Immature natural killer cell (primary cell): ENCODE data around the gene LRRK1. TPM values are rescaled to one million over a fixed set of nuclear protein-coding genes. Genes with fewer than 3 reads are reported as not detected.
A peak's percentile ranks its signal among the peaks of the same experiment; 100 is the strongest.
"Not testable (repeated sequence)": the region's sequence is repeated elsewhere in the genome, so short reads cannot be mapped to it uniquely, and the experiment has no call there.

Source experiments
- DNase-seq, 3 donors: peaks; one replicate each; pipeline ENCODE4 v3.0.0; 2022; ENCODE audit warnings: mixed read lengths in 1 of 3
- H3K27ac Mint-ChIP-seq, 6 donors: one replicate each; pipeline ENCODE4 v1.8.0; 2020; ENCODE audit warnings: mixed read lengths in 6 of 6, mild to moderate bottlenecking in 5 of 6, inconsistent platforms in 4 of 6, moderate library complexity in 3 of 6
- H3K27me3 Mint-ChIP-seq, 3 donors: one replicate each; pipeline ENCODE4 v1.8.0; 2020 to 2021; ENCODE audit warnings: low read depth in 3 of 3, mild to moderate bottlenecking in 3 of 3, mixed read lengths in 3 of 3, moderate library complexity in 3 of 3, inconsistent platforms in 1 of 3
- H3K36me3 Mint-ChIP-seq, 3 donors: one replicate each; pipeline ENCODE4 v1.8.0; 2020; ENCODE audit warnings: mixed read lengths in 3 of 3, inconsistent platforms in 2 of 3, mild to moderate bottlenecking in 2 of 3
- H3K4me1 Mint-ChIP-seq, 2 donors: one replicate each; pipeline ENCODE4 v1.8.0; 2020; ENCODE audit warnings: inconsistent platforms in 2 of 2, mild to moderate bottlenecking in 2 of 2, mixed read lengths in 2 of 2, moderate library complexity in 1 of 2
- H3K4me3 Mint-ChIP-seq, 5 donors: one replicate each; pipeline ENCODE4 v1.8.0; 2020; ENCODE audit warnings: mild to moderate bottlenecking in 5 of 5, mixed read lengths in 5 of 5, inconsistent platforms in 3 of 5, moderate library complexity in 3 of 5
- H3K9me3 Mint-ChIP-seq, 6 donors: one replicate each; pipeline ENCODE4 v1.8.0; 2020; ENCODE audit warnings: mild to moderate bottlenecking in 6 of 6, mixed read lengths in 6 of 6, inconsistent platforms in 4 of 6, moderate library complexity in 3 of 6
- polyA plus RNA-seq, 3 donors: library from polyadenylated mRNA; unstranded; fragments of 300-500 nt; fragmentation: Illumina TruSeq; gene quantifications; one replicate each; pipeline ENCODE4 v1.2.3, GENCODE V29; 2021

LRRK1 gene
- polyA plus RNA-seq, 3 donors from 2014 or later: 0.02 TPM; not detected in 2

DNA sequence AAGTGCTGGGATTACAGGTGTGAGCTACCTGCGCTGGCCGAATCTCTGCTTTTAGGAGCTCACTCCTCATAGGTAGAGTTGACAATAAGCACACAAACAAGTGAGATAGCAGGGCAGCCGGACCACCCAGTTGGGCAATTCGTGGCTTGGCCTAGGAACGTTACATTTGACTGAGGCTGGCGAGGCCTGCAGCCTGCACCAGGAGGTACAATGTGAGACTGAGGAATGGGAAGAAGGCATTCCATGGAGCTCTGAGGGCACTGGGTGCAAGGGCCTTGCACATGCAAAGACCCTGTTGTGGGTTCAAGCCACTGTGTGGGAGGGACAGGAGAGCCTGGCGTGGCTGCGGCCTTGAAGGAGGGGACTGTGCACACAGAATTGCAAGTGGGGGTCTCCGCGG lies 152.5 kb downstream of the LRRK1 start:
- Mint-ChIP-seq H3K4me1 (no peaks in the 10 kb centered on the region), H3K27me3 (peaks cover 1 to 8% (median 3%) of the 10 kb centered on the region in 3 donors), H3K36me3 (no peaks in the 10 kb centered on the region), H3K27ac (no peak overlapping the region), H3K4me3 (no peak overlapping the region), H3K9me3 (no peaks in the 10 kb centered on the region)
- no peak for DNase-seq

DNA sequence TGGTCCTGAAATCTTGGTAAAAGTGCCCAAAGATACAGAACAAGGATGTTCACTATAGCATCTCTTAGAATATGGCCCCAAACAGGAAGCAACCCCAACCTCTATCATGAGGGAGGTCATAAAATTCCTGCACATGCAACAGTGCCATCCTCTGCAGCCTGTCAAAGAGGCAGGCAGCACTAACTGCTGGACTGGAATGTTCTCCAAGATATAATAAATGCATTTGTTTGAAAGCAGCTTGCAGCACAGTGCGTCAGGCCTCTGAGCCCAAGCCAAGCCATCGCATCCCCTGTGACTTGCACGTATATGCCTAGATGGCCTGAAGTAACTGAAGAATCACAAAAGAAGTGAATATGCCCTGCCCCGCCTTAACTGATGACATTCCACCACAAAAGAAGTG lies 153.1 kb downstream of the LRRK1 start:
- not testable (repeated sequence) for H3K36me3 Mint-ChIP-seq, H3K27ac Mint-ChIP-seq, H3K9me3 Mint-ChIP-seq, H3K27me3 Mint-ChIP-seq, H3K4me1 Mint-ChIP-seq, H3K4me3 Mint-ChIP-seq, DNase-seq

- not testable (repeated sequence) for H3K27me3 Mint-ChIP-seq, H3K4me1 Mint-ChIP-seq, H3K4me3 Mint-ChIP-seq, H3K9me3 Mint-ChIP-seq, DNase-seq, H3K36me3 Mint-ChIP-seq, H3K27ac Mint-ChIP-seq
These were observed 158.9 kb downstream of the LRRK1 start for GRCh38 chr15:101077806-101078668.

- DNase-seq: no peak
- no peak overlapping the region for H3K27ac Mint-ChIP-seq
- no peaks in the 10 kb centered on the region for H3K4me1 Mint-ChIP-seq
- H3K27me3 Mint-ChIP-seq: peaks cover 0 to 4% (median 2%) of the 10 kb centered on the region in 3 donors
- H3K9me3 Mint-ChIP-seq: no peaks in the 10 kb centered on the region
- no peak overlapping the region for H3K4me3 Mint-ChIP-seq
- H3K36me3 Mint-ChIP-seq: no peaks in the 10 kb centered on the region
These were observed 159.6 kb downstream of the LRRK1 start for GRCh38 chr15:101078669-101079323.

GRCh38 chr15:101081900-101082299 lies 162.7 kb downstream of the LRRK1 start:
- Mint-ChIP-seq H3K36me3 (no peaks in the 10 kb centered on the region), H3K27me3 (peaks cover 0 to 4% (median 4%) of the 10 kb centered on the region in 3 donors), H3K4me1 (no peaks in the 10 kb centered on the region), H3K9me3 (no peaks in the 10 kb centered on the region), H3K27ac (no peak overlapping the region), H3K4me3 (no peak overlapping the region)
- no peak for DNase-seq

GRCh38 chr15:101083336-101084045 lies 164.3 kb downstream of the LRRK1 start:
- Mint-ChIP-seq H3K9me3 (no peaks in the 10 kb centered on the region), H3K4me3 (no peak overlapping the region), H3K36me3 (no peaks in the 10 kb centered on the region), H3K27ac (no peak overlapping the region), H3K4me1 (no peaks in the 10 kb centered on the region), H3K27me3 (peaks cover 0 to 4% (median 4%) of the 10 kb centered on the region in 3 donors)
- no peak for DNase-seq

- no peak for DNase-seq
- Mint-ChIP-seq H3K4me1 (no peaks in the 10 kb centered on the region), H3K4me3 (no peak overlapping the region), H3K27me3 (peaks cover 1 to 4% (median 2%) of the 10 kb centered on the region in 3 donors), H3K36me3 (no peaks in the 10 kb centered on the region), H3K9me3 (no peaks in the 10 kb centered on the region), H3K27ac (no peak overlapping the region)
These were observed 165.6 kb downstream of the LRRK1 start for GRCh38 chr15:101084801-101085200.

DNA sequence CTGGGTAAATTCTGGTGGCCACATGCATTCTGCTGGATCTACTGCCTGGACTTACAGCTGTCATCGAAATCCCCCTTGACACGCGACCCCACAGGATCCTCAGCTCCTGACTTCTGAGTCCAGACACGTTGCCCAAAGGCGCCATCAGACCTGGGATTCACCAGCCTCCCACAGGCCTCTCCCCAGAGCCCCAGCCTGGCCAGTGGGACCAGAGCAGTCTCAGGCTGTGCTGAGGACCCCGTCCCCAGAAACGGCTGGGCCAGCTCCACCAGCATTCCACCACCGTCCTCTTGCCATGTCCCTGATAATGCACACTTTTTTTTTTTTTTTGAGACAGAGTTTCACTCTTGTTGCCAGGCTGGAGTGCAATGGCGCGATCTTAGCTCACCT lies 166.1 kb downstream of the LRRK1 start:
- no peaks in the 10 kb centered on the region for H3K4me1 Mint-ChIP-seq
- no peak for DNase-seq

GRCh38 chr15:101086394-101087171 lies 167.4 kb downstream of the LRRK1 start:
- Mint-ChIP-seq H3K4me3 (no peak overlapping the region), H3K27ac (no peak overlapping the region), H3K4me1 (no peaks in the 10 kb centered on the region), H3K9me3 (no peaks in the 10 kb centered on the region), H3K36me3 (no peaks in the 10 kb centered on the region), H3K27me3 (peaks cover 2 to 5% (median 2%) of the 10 kb centered on the region in 3 donors)
- DNase-seq: no peak

More for the DNA sequence above, 166.1 kb downstream of the LRRK1 start:
- Mint-ChIP-seq H3K27ac (no peak overlapping the region), H3K27me3 (peaks cover 1 to 2% (median 2%) of the 10 kb centered on the region in 3 donors), H3K9me3 (no peaks in the 10 kb centered on the region), H3K4me3 (no peak overlapping the region), H3K36me3 (no peaks in the 10 kb centered on the region)

- peaks cover 0 to 5% (median 2%) of the 10 kb centered on the region in 3 donors for H3K27me3 Mint-ChIP-seq
- H3K27ac Mint-ChIP-seq: no peak overlapping the region
- H3K9me3 Mint-ChIP-seq: no peaks in the 10 kb centered on the region
- H3K4me1 Mint-ChIP-seq: no peaks in the 10 kb centered on the region
- H3K4me3 Mint-ChIP-seq: no peak overlapping the region
- H3K36me3 Mint-ChIP-seq: no peaks in the 10 kb centered on the region
- no peak for DNase-seq
These were observed 168.1 kb downstream of the LRRK1 start for GRCh38 chr15:101087172-101087769.

- H3K4me3 Mint-ChIP-seq: no peak overlapping the region
- H3K9me3 Mint-ChIP-seq: no peaks in the 10 kb centered on the region
- no peak for DNase-seq
- H3K36me3 Mint-ChIP-seq: no peaks in the 10 kb centered on the region
- H3K4me1 Mint-ChIP-seq: no peaks in the 10 kb centered on the region
- H3K27me3 Mint-ChIP-seq: peaks cover 0 to 5% (median 2%) of the 10 kb centered on the region in 3 donors
- no peak overlapping the region for H3K27ac Mint-ChIP-seq
These were observed 169.1 kb downstream of the LRRK1 start for GRCh38 chr15:101088271-101088670.

DNA sequence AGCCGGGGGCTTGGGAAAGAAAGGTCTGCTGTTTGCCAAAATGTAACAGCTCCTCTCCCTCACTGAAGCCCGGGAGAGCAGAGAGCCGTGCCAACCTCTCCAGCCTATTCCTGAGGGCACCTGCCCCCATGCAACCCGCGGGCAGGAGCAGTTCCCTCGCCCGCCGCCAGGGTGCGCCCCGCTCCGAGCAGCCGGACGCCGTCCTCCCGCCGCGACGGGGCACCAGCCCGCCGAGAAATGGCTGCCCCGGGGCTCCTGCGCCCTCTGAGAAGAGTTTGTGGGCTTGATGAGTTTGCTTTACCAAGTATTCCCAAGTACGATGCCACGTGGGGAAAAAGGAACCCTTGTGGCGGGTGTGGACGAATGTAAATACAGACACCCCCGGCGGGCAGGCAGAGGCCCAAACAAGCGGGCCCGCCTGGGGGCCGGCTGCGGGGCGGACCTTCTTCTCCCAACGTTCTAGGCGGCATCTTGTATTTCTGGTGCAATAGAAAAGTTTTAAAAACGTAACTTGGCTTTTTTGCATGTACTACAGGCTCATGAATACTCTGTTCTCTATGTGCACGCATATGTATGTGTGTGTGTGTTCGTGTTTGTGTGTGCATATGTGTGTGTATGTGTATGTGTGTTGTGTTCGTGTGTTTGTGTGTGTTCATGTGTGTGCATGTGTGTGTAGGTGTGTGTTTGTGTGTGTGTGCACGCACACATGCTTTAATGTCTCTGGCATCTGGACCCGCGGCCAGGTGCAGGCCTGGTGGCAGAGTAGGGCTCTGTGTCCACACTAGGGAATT lies 169.8 kb downstream of the LRRK1 start:
- DNase-seq: peak; percentile 71 to 76 (median 76)
- no peaks in the 10 kb centered on the region for H3K4me1 Mint-ChIP-seq
- no peak overlapping the region for H3K4me3 Mint-ChIP-seq
- peaks cover 0 to 5% (median 2%) of the 10 kb centered on the region in 3 donors for H3K27me3 Mint-ChIP-seq
- H3K36me3 Mint-ChIP-seq: no peaks in the 10 kb centered on the region
- H3K27ac Mint-ChIP-seq: peak overlapping the region in 1 of 6 donors; percentile 46
- H3K9me3 Mint-ChIP-seq: no peaks in the 10 kb centered on the region
